Measurements from ENCODE around the gene SRP68.

The SRP68 gene

DNA sequence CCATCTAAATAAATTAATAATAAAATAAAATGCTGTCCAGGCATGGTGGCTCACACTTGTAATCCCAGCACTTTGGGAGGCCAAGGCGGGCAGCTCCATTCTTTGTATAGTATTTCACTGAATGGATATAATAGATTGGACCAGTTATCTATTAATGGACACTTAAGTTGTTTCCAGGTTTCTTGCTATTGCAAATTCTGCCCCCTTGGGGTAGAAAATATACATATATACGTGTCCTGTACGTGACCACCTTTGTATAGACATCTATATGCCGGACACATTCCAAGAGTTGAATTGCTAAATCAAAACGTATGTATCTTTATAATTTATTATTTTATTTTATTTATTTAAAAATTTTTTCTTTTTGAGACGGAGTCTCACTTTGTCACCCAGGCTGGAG lies 35.2 kb upstream of the SRP68 start:
- DNase-seq (ENCODE audit: low read depth): peak; percentile 39
- TF ChIP-seq, protein P1, sequence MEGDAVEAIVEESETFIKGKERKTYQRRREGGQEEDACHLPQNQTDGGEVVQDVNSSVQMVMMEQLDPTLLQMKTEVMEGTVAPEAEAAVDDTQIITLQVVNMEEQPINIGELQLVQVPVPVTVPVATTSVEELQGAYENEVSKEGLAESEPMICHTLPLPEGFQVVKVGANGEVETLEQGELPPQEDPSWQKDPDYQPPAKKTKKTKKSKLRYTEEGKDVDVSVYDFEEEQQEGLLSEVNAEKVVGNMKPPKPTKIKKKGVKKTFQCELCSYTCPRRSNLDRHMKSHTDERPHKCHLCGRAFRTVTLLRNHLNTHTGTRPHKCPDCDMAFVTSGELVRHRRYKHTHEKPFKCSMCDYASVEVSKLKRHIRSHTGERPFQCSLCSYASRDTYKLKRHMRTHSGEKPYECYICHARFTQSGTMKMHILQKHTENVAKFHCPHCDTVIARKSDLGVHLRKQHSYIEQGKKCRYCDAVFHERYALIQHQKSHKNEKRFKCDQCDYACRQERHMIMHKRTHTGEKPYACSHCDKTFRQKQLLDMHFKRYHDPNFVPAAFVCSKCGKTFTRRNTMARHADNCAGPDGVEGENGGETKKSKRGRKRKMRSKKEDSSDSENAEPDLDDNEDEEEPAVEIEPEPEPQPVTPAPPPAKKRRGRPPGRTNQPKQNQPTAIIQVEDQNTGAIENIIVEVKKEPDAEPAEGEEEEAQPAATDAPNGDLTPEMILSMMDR (IDR thresholded peaks at IDR 0.05; ENCODE audit: insufficient read depth, low read depth, low read length, missing control alignments): no peak
- no peak overlapping the region for H3K4me3 ChIP-seq (ENCODE audit: low read length)

DNA sequence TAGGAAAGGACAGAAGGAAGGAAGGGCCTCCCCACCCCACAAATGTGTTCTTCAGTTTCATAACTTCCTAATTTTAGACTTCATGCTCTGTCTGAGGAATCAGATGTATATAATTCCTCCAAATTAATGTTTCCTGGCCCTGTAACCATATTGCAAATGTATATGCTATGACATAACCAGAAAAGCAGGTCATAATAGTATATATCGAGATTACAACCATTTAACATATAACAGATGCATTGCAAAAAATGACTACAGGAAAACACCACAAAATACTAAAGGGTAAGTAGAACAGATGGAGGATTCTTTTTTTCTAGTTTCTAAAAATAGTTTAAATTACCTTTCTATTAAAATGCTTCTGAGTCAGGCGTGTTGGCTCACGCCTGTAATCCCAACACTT lies 34.4 kb upstream of the SRP68 start:
- TF ChIP-seq, protein P1 (IDR thresholded peaks at IDR 0.05; ENCODE audit: insufficient read depth, low read depth, low read length, missing control alignments): no peak
- DNase-seq (ENCODE audit: low read depth): no peak
- no peak overlapping the region for H3K4me3 ChIP-seq (ENCODE audit: low read length)

DNA sequence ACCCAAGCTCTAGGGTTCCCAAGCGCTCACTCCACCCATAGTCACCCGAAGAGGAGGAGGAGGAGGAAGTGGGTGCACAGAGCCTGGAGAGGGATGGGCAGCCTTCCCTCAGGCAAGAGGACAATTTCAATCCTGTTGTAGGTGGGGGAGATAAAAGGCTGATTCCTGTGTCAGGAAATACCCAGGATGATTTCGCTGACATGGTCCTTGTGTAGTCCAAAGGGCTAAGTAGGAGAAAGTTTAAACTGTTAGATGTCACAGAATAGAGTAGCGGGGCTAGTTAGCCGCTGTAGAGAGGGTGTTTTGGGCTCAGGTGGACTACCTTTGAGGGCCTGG lies 32.5 kb upstream of the SRP68 start:
- H3K4me3 ChIP-seq (ENCODE audit: low read length): no peak overlapping the region
- DNase-seq (ENCODE audit: low read depth): no peak
- TF ChIP-seq, protein P1 (IDR thresholded peaks at IDR 0.05; ENCODE audit: insufficient read depth, low read depth, low read length, missing control alignments): no peak

- peak overlapping the region; percentile 94 for H3K4me3 ChIP-seq (ENCODE audit: low read length)
- no peak for DNase-seq (ENCODE audit: low read depth)
- TF ChIP-seq, protein P1 (IDR thresholded peaks at IDR 0.05; ENCODE audit: insufficient read depth, low read depth, low read length, missing control alignments): no peak
Observed at GRCh38 chr17:76104140-76104895, 32.0 kb upstream of the SRP68 start.

- TF ChIP-seq, protein P1 (IDR thresholded peaks at IDR 0.05; ENCODE audit: insufficient read depth, low read depth, low read length, missing control alignments): peak; percentile 21
- peak; percentile 90 for DNase-seq (ENCODE audit: low read depth)
- peak within 1 kb of the TSS; percentile 94 for H3K4me3 ChIP-seq (ENCODE audit: low read length)
Observed at GRCh38 chr17:76103274-76104139, 31.2 kb upstream of the SRP68 start, which contains the start of gene EXOC7. EXOC7 (minus strand) TSS chr17:76103787; CDS start chr17:76103692, 95 bp downstream.

GRCh38 chr17:76102944-76103273 lies 30.6 kb upstream of the SRP68 start:
- TF ChIP-seq, protein P1 (IDR thresholded peaks at IDR 0.05; ENCODE audit: insufficient read depth, low read depth, low read length, missing control alignments): no peak
- no peak for DNase-seq (ENCODE audit: low read depth)

More at GRCh38 chr17:76102944-76103273, 30.6 kb upstream of the SRP68 start:
- peak overlapping the region; percentile 94 for H3K4me3 ChIP-seq (ENCODE audit: low read length)

Data from epithelial cell of esophagus (primary cell).